Stimulated activated CD4-positive, alpha-beta T cell treated with anti-CD3 and anti-CD28 coated beads, Interleukin-2, amount 100 ng/mL, for 48 hours (primary cell): ENCODE data around the gene RAPGEF1.
A peak's percentile ranks its signal among the peaks of the same experiment; 100 is the strongest.
"Not testable (repeated sequence)": the region's sequence is repeated elsewhere in the genome, so short reads cannot be mapped to it uniquely, and the experiment has no call there.

Experiments used
- DNase-seq, 2 donors: peaks; one replicate each; pipeline ENCODE4 v3.0.0-alpha.2; 2020

RAPGEF1 gene

DNA sequence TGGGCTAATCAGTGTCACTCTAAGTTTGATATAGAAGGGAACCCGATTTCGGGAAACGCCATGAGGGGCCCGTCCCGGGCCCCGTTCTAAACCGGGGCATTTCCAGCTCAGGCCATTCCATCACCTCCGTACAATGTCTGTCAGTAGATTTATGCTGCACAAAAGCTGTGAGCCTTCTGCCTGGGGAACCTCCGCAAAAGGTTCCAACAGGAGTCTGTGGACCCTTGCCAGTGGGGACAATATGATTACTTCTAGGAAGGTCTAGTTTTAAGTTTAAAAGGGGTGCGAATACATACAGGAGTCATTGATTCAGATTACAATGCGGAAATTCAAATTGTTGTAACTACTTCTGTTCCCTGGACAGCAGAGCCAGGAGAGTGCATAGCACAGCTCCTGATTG lies 57.6 kb downstream of the RAPGEF1 start:
- no peak for DNase-seq

DNA sequence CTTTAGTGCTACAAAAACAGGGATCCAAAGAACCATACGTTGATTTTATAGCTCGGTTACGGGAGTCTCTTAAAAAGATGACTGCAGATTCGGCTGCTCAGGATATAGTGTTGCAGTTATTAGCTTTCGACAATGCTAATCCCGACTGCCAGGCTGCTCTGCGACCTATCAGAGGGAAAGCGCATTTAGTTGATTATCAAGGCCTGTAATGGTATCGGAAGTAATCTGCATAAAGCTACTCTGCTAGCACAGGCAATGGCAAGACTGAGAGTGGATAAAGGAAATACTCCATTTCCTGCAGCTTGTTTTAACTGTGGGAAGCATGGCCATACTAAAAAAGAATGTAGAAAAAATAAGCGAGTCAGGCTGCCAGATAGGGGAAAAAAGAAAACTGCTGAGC lies 58.0 kb downstream of the RAPGEF1 start:
- DNase-seq: not testable (repeated sequence)

DNA sequence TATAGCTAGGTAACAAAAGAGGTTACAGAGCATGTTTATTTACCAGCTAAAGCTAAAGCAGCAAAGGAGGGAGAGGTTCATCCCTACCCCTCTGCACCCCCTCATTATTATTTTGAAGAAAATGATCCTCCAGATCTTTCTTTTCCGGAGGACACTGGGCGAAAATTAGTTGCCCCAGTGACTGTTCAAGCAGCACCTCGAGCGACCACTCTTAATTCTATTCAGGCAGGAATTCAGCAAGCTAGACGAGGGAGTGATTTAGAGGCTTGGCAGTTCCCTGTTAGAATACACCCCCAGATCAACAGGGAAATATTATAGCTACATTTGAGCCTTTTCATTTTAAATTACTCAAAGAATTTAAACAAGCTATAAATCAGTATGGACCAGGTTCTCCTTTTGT lies 58.8 kb downstream of the RAPGEF1 start:
- not testable (repeated sequence) for DNase-seq

DNA sequence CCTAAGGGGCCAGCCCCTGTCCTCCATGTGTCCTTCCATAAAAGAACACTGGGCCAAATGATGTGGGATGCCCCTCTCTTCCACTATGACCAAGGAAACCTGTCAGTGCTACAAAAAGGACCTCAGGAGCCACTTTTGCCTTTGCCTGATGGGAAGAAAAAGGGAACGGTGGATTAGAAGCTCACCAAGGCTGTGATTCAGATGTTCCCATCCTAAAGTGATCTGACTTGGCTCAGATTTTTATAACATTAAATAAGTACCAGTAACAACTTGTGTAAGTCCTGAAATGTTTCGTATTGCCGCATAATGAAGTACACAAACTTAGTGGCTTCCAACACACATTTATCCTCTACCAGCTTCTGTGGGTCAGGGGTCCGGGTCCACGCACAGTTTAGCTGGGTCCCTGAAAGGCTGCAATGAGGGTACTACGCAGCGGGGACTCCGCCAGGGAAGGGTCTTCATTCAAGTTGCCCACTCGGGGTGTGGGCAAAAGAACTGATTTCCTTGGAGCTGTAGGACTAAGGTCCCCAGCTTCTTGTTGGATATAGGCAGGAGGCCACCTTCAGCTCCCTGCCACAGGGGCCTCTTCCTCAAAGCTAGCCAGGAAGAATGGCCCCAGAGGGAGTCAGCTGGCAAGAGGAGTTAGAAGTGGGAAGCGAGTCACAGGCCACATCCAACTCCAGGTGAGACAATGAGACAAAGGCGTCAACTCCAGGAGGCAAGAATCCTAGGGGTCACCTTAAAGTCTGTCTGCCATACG lies 60.4 kb downstream of the RAPGEF1 start:
- no peak for DNase-seq

DNA sequence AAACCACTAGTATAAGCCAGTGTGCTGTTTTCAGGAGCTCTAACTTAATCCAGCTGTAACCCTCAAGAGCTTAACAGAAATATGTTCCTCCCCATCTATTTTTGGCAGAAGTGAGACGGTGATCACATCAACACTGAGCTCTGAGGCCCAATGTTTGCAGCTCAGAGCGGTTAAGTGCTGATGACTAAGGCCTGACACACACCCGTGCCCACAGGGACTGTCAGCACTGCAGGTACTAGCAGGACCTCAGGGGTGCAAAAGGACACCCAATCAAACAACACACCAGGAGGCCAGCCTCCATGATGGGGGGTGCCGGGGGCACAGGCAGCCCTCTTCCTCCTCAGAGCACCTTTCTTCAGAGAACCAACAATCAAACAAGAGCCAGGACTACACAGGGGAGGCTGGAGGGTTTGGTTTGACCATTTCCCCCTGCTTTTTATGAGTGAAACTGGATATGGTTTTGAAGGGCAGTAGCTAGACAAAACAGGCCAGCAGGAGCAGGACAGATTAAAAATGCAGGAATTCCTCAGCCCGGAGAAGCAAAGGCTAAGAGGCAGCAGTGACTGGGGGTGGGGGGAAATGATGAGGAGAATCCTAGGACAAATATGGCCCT lies 61.3 kb downstream of the RAPGEF1 start:
- peak; percentile 64 to 69 for DNase-seq

DNA sequence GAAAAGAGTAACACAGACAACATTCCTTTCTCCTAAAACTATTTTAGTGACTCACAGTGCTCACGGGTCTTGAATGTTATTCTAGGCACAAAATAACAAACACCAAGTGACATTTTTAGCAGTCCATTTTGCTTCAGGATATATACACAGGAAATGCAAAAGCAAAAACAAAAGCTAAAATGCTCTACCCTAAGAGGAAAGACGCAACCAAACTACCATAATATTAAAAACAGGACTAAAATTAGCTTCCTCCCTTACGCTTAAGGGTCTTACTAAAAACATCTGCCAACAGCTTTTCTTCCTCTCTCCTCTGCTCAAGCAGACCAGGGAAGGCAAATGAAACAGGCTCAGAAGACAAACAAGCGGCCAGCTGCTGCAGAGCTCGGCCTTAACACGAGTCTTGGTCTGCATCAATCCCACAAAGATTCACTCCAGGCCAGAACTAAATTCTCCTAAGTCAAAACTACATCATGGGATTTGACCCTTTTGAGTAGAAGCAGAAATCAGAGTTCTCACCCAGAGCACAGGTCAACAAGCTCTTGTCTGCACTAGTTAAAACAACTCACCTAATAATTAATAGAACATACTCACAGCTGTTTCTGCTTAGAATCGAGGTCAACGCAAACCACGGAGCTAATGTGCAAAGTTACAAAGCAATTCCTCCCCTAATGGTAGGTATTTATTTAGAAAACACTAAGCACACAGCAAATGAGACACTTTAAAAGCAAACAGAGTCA lies 62.3 kb downstream of the RAPGEF1 start:
- no peak for DNase-seq

DNA sequence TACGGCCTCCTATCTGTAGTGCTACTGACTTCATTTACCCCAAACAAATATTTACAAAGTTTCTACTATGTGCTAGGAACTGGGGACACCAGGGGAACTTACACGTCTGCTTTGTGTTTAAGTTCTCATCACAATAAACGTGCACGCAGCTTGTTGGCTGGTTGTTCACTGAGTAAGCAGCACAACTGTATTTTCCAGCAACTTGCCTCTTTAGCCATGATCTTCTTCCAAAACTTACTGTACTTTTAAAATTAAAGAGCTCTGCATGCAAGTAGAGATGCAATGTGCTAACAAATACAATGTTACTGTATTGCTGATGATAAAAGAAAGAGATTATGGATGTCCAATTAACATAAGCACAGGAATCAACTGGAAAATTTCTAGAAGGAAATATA lies 62.8 kb downstream of the RAPGEF1 start:
- DNase-seq: no peak

DNA sequence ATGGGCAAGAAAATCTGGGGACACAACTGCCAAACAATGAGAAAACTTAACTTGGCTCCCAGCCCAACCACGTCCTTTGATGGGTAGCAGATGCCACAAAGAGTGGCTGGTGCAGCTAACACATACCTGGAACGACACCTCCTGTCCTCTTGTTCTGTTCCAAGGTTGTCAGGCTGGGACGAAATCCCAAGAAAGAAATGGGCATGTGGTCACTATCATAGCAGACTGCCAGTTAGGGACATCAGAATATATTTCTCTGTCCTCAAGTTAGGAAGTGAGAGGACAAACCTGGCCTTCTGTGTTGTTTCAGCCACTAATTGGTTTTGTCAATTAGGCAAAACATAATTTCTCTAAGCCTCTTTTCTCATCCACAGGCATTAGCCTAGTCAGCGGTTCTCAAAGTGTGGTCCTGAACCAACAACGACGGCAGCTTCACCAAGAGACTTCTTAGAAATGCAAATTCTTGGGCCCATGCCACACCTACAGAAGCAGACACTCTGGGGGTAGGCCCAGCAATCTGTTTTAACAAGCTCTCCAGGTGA lies 63.4 kb downstream of the RAPGEF1 start:
- no peak for DNase-seq

DNA sequence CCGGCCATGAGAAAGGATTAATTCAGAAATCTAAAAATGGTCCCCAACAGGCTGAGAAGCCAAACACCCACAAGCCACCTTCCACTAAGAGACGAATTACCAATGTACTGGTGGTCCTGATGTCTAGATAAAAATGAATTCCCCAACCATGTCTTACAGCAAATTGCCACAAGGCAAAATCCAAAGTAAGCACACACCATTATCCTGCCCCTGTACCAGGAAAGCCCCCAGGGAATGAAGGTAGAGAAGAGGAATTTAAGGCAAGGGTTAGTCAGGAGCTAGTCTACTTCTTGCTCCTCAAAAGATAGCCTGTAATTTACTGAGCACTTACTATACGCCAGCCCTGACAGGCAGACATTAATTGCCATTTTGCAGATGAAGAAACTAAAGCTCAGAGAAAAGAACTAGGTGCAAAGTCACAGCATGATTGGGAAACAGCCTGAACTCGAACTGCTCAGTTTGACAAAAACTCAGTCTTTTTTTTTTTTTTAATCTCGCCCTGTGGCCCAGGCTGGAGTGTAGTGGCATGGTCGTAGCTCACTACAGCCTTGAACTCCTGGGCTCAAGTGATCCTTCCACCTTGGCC lies 64.3 kb downstream of the RAPGEF1 start:
- no peak for DNase-seq

DNA sequence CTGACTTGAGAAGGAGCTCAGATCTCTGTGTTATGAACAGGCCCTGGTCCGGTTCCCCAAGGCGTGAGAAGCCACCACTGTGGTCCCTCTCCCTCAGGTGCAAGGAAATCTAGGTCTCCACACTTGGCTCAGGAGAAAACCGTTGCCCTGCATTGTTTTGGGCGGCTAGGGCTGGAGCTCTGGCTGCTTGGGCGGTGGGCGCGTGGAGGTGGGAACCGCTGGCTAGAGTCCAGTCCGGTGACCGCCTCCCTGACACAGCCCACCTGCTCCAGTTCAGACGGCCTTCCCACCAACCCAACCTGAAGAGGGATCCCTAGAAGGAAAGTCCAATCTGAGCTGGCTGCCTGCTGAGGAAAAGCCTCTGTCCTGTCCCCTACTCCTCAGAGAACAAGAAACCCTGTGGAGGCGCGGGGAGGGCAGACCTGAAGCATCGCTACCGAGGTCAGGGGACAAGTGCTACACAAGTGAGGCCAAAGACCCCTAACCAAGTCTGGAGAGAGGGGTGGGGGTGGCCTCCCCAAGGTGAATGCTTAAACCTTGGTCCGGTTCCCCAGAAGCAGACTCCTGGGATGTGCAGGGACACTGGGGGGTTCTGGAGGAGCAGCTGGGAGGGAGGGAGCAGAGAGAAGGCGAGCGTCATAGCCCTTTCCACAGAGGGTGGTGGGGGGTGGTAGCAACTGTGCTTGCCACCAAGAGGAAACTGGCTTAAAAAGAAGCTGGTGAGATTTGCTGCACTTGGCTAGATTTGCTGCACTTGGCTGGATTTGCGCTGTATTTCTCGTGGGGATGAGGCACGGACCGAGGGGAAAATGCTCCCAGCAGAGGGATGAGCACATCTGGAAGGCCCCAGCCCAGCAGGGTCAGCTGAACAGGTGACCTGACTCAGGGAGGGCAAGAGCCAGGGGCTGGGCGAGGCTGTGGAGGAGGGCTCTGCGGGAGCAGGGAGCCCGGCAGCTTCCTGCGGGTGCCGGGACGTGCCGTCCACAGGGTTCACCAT lies 65.2 kb downstream of the RAPGEF1 start:
- DNase-seq: no peak

DNA sequence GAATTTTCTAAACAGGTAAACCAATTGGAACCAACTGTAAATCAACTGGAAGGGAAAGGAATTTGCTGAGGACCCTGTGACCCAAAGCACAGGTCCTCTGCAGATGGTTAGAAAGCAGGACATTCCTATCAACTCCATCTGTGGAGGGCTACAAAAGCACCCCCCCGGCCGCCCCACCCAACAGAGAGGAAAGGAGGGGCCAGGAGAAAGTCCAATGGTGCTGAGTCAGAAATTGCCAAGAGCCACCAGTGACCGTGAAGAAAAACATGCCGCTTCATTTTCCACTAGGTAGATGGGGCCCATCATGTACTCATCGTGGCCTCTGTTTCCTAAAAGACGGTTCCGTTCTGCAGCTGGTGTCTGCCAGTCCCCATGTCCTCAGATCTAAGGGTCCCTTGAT lies 66.3 kb downstream of the RAPGEF1 start:
- DNase-seq: no peak

DNA sequence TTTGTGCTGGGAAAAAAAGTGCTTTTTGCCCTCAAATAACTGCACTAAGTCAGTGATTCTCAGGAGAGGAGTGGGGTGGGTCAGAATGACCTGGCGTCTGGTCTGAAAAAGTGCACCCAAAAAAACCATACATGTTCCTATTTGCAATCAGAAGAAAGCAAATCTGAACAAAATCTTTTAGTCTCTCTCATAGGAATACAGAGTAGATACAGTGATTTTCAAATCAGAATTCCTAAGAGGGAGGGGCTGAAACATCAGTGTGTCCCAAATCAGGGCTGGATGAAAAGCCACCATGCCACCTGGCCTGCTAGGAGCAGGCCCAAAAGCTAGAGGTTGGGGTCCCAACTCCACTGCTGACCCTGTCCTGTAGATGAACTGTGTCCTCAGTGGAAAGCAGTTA lies 66.8 kb downstream of the RAPGEF1 start:
- no peak for DNase-seq

DNA sequence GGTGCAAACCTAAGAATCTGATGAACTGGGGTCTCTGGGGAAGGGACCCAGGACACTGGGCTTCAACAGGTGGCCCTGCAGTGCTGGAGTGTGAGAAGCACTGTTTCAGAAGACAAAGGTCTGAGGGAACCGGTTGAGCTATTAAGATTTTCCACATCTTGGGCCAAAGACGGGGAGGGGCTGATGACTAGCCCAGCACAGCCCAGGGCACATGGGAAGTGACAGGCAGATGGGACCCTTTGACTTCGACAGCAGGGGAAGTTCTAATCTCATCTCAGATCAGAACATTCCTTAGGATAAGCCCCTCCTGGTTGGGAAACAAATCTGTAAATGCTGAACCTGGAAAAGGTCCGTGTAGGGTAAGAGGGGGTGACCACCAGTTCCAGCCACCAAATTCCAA lies 67.4 kb downstream of the RAPGEF1 start:
- no peak for DNase-seq

DNA sequence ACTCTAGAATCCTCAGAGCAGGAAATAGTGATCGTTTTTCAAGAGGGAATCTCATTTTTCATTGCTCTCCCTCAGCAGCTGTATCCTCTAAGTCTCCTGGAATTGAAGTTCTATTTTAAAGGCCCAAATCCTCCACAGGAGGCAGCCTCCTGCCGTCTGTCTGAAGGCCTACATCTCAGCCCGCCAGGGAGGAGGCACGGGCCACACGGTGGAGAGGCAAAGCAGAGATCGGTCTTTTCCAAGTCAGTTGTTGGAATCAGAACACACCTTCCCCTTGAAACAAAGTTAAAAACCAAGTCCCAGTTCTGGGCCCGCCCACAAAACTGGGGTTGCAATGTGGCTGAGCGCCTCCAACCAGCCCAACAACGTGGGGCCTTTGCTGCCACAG lies 68.7 kb downstream of the RAPGEF1 start:
- no peak for DNase-seq

DNA sequence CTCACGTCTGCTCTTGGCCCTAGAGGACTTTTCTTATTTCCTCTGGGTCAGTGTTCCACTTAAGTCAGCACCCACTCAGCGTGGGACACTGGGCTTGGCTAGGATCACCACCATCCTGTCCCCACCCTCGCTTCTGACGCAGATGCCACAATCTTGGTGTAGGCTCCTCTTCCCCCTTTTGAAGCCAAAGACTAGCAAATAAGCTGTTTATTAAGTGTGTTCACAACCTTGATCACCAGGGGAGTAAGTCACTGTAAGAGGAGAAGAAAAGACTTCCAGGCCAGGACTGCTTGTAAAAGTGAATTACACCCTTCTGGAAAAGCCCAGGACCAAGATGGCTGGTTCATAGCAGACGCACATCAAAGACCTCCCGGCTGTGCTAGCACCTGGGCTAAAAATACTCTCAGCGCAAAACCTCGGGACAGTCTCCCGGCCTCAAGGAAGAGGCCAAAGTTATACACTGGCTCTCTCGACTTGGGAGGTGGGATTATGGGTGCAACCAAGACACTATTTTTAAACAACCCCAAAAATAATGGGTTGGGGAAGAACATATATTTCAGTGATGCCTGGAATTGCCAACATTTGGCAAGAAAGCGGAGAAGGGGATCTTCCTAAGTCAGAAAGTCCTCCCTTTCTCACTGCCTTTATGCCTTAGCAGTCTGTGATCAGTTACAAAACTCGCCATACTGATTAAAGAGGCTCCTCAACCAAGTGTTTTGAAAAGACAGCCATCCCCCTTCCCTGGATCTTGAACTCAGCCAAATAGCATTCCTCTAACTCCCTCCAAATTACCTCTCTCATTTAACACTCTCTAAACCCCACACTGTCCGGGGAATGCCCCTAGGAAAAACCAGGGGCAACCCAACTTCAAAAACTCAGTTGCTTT lies 69.4 kb downstream of the RAPGEF1 start:
- no peak for DNase-seq

DNA sequence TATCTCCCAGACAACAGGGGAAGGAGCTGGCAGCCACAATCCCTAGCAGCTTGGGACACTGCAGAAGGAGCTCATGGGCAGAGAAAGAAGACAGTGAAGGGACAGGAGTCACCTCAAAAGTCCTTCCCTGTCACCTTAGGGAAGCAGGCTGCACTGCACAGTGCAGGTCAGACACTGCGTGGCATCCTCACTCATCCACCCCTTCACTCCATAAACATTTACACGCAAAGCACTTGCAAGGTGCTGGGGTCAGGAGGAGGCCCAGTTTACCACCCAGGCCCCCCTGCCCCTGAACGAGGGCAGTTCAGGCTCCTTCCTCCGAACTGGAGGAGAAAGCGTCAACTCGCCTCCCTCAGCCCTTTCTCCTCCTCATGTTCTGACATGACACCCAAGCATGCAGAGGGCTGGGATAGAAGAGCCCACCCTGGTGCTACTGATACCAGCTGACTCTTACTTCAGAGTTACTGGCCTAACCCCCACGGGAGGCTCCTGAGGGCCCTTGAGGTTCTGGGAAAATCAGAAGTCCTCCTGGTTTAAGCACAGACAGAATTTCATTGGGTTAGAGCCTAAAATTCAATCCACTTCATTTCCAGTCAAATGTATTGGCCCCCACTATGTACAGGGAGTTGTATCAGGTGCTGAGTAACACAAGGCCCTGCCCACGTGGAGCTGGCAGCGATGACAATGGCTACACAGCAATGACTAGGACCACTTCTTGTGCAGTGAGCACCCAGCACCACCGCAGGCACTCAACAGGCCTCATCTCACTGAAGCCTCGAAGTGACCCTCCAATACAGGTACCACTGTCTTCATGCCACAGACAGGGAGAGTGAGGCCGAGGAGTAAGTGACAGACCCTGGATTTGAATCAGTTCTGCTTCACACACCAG lies 70.4 kb downstream of the RAPGEF1 start:
- DNase-seq: no peak

DNA sequence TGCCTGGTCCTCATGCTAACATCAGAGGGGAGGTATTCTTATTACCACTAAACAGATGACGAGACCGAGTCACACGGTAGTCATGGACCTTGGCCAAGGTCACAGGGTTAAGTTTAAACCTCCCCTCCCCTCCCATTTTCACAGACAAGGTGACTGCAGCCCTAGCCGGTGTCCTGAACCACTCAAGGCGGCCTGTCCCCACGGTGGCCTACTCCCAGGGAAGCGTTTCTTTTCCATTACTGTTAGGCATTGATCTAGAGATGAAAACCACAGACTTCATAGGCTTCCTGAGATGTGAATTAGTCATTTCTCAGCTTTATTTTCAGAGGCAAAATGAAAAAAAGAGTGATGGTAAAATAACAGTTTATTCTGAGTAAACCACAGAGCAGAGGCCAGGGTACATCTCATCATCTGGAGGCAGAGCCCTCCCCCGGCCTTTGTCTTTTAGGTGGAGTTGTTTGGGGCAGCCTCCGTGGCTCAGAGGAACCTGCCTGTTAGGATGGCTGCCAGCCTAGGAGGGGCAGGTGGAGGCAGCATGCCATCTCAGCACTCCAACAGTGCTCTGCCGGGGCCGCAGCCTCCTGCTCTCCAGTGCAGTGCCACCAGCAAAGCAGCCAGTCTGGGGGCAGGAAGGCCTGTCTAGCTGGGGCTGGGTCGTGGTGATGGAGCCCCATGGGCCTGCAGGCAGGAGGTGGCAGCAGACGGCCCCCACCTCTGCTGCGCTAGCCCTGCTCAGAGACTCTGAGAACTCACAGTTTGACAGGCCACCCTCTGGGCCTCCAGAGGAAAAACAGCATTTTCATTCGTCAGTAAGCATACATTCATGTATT lies 71.2 kb downstream of the RAPGEF1 start:
- DNase-seq: peak; percentile 60 to 67

DNA sequence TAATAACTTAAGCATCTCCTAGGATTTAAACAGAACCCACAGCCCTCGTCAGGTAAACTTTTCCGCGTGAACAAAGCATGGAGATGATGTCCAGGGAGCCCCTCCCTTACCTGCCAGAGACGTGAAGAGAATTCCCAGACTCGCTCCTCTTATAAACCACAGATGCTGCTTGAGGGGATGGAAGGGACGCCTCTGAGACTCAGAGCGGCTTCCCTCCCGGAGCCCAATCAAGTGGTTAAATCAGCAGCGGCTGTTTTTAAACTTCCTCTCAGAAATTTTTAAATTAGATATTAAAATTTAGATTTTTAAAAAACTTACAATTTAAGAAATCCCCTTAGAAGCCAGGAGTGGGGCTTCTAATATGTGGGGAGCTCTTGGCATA lies 71.8 kb downstream of the RAPGEF1 start:
- DNase-seq: no peak

DNA sequence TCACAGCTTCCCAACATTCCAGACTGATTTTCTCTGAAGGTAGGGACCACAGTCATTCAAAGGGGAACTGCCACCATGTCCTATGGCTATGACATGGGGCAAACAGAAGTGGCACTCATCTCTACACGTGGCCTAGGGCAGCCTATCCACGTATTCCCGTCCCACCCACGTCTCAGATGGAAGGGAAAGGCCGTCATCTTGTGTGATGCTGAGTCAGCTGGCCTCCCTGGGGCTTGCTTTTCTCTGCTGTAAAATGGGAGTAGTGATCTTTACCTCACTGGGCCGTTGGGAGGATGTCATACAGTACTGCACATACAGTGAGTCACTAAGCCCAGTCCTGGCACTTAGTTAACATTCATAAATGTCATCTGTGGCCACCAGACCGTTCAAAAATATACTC lies 72.3 kb downstream of the RAPGEF1 start:
- peak; percentile 61 to 63 for DNase-seq
